C4-2B (cell line): Measurements from ENCODE around the gene AGRP.

Experiments used
- H3K27ac ChIP-seq: fragments of 450-650 bp; 2 replicates; pipeline ENCODE4 v1.5.1; 2017
- CTCF ChIP-seq: fragments of 450-650 bp; conservative IDR thresholded peaks from 2 replicates; pipeline ENCODE4 v1.5.1; 2017; ENCODE audit warnings: mild to moderate bottlenecking
- ZFX ChIP-seq: fragments of 450-650 bp; IDR thresholded peaks from 2 replicates; pipeline ENCODE4 v1.6.1; 2017

The AGRP gene

GRCh38 chr16:67483150-67483549 lies at the start of gene AGRP:
AGRP (minus strand) TSS chr16:67483547; CDS start chr16:67483398, 149 bp downstream.
- H3K27ac ChIP-seq = no peak within 1 kb of the TSS; the same call in 1 of the 2 replicates

GRCh38 chr16:67531247-67531646 lies 47.9 kb upstream of the AGRP start:
- H3K27ac ChIP-seq = no peak overlapping the region
- no peak for TF ChIP-seq ZFX

More at GRCh38 chr16:67483150-67483549, at the start of gene AGRP:
- no peak for TF ChIP-seq ZFX
- TF ChIP-seq CTCF = no peak

GRCh38 chr16:67530013-67530939 lies 46.9 kb upstream of the AGRP start:
- no peak for TF ChIP-seq ZFX
- no peak for TF ChIP-seq CTCF
- peak overlapping the region; percentile 82 for H3K27ac ChIP-seq

- no peak for TF ChIP-seq ZFX
- no peak for TF ChIP-seq CTCF
- H3K27ac ChIP-seq = peak overlapping the region; percentile 82
These were observed 46.2 kb upstream of the AGRP start for GRCh38 chr16:67529582-67530012.

GRCh38 chr16:67528870-67529581 lies 45.7 kb upstream of the AGRP start:
- TF ChIP-seq ZFX (peak; percentile 94), CTCF (no peak)
- peak overlapping the region; percentile 82 for H3K27ac ChIP-seq

GRCh38 chr16:67528222-67528869 lies 45.0 kb upstream of the AGRP start, which contains the start of gene RIPOR1:
RIPOR1 (plus strand) TSS chr16:67528829; CDS start chr16:67538447, 9,618 bp downstream.
- H3K27ac ChIP-seq = peak within 1 kb of the TSS; percentile 82
- TF ChIP-seq CTCF = no peak
- TF ChIP-seq ZFX = no peak

- TF ChIP-seq ZFX (no peak), CTCF (no peak)
These were observed 42.9 kb upstream of the AGRP start for GRCh38 chr16:67526149-67526791.

More at GRCh38 chr16:67526149-67526791, 42.9 kb upstream of the AGRP start:
- no peak overlapping the region for H3K27ac ChIP-seq
